Activated CD8-positive, alpha-beta memory T cell treated with anti-CD3 and anti-CD28 coated beads, Interleukin-2, amount 50 U/mL, for 24 hours (primary cell): ENCODE results near the gene RAB22A.

Experiments
- DNase-seq: peaks from one replicate; pipeline ENCODE4 v3.0.0-alpha.2; 2020; ENCODE audit errors: extremely low read depth

The RAB22A gene

GRCh38 chr20:58309591-58310290 lies at the start of gene RAB22A:
RAB22A (plus strand) TSS chr20:58309715; CDS start chr20:58309977, 262 bp downstream.
- no peak for DNase-seq

GRCh38 chr20:58260006-58260405 lies 49.5 kb upstream of the RAB22A start:
- DNase-seq, result no peak

- DNase-seq, result no peak
Measured at GRCh38 chr20:58261660-58262059, 47.9 kb upstream of the RAB22A start.

- no peak for DNase-seq
Measured at GRCh38 chr20:58264271-58264670, 45.2 kb upstream of the RAB22A start.

- DNase-seq, result no peak
Measured at GRCh38 chr20:58267389-58268215, 41.9 kb upstream of the RAB22A start.

- DNase-seq, result no peak
Measured at GRCh38 chr20:58268421-58268821, 41.1 kb upstream of the RAB22A start.

GRCh38 chr20:58268936-58269619 lies 40.4 kb upstream of the RAB22A start:
- no peak for DNase-seq

- DNase-seq, result no peak
Measured at GRCh38 chr20:58271606-58272351, 37.7 kb upstream of the RAB22A start.

- DNase-seq, result no peak
Measured at GRCh38 chr20:58274384-58274783, 35.1 kb upstream of the RAB22A start.

GRCh38 chr20:58277107-58277506 lies 32.4 kb upstream of the RAB22A start:
- no peak for DNase-seq

GRCh38 chr20:58277578-58278472 lies 31.7 kb upstream of the RAB22A start:
- no peak for DNase-seq

GRCh38 chr20:58286729-58287128 lies 22.8 kb upstream of the RAB22A start:
- no peak for DNase-seq

- DNase-seq, result no peak
Measured at GRCh38 chr20:58287638-58288037, 21.9 kb upstream of the RAB22A start.

GRCh38 chr20:58289143-58289542 lies 20.4 kb upstream of the RAB22A start:
- no peak for DNase-seq

- no peak for DNase-seq
Measured at GRCh38 chr20:58293453-58293852, 16.1 kb upstream of the RAB22A start.

GRCh38 chr20:58294497-58295455 lies 14.7 kb upstream of the RAB22A start:
- no peak for DNase-seq

GRCh38 chr20:58296051-58296837 lies 13.3 kb upstream of the RAB22A start:
- no peak for DNase-seq

- DNase-seq, result no peak
Measured at GRCh38 chr20:58297394-58297793, 12.1 kb upstream of the RAB22A start.

- no peak for DNase-seq
Measured at GRCh38 chr20:58300321-58300720, 9.2 kb upstream of the RAB22A start.
